ENCODE data around the gene SWT1.

Gene SWT1

DNA sequence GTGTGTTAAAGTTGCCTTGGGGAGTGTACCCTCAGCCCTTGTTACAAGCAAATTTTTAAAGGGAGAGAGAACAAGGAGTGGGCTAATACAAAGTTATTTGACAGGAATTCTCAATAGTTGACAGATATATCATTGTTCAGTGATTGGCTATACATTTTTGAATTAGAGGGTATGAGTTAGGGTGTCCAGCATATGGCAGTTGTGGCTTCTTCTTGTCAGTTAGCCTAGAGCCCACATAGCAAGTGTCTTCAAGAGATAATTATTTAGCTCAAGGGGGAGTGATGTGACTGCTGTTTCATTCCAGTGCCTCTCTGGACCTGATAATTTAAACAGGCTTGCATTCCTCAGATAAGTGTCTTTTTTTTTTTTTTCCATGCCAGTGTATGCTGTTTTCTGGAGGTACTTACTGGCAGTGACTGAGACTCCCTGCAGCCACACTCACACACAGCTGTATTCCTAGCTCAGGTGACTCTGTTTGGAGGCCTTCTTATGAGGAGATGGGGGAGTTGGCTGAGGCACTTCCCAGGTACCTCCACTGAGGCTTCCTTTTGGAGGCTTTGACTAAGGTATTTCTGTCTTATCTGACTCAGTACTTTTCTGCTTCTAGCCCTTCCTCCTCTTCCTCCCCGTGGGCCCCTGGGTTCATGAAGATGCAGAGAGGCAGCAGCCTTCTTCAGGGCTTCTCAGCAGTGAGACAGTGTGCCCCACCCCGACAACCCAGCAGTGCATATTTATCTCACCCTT lies 127.7 kb downstream of the SWT1 start:
- peaks cover 2% of the 10 kb centered on the region for H3K4me1 ChIP-seq (ENCODE audit: control insufficient read depth, insufficient read depth, low read length, unreplicated experiment)
- no peaks in the 10 kb centered on the region for H3K27me3 ChIP-seq (ENCODE audit: insufficient read depth, low read length)
- no peak overlapping the region for H2AFZ ChIP-seq (ENCODE audit: low read length, unreplicated experiment)
- H3K79me2 ChIP-seq (ENCODE audit: control insufficient read depth, insufficient read depth, low read length, unreplicated experiment): no peaks in the 10 kb centered on the region
- no peak overlapping the region for H3K27ac ChIP-seq (ENCODE audit: low read depth, low read length)
- H3K36me3 ChIP-seq (ENCODE audit: insufficient read depth, low read length): no peaks in the 10 kb centered on the region
- no peak overlapping the region for H3K4me3 ChIP-seq (ENCODE audit: low read depth, low read length)

- no peaks in the 10 kb centered on the region for H3K27me3 ChIP-seq (ENCODE audit: insufficient read depth, low read length)
- no peaks in the 10 kb centered on the region for H3K4me1 ChIP-seq (ENCODE audit: control insufficient read depth, insufficient read depth, low read length, unreplicated experiment)
- H3K79me2 ChIP-seq (ENCODE audit: control insufficient read depth, insufficient read depth, low read length, unreplicated experiment): no peaks in the 10 kb centered on the region
- no peak overlapping the region for H3K27ac ChIP-seq (ENCODE audit: low read depth, low read length)
- no peak overlapping the region for H3K4me3 ChIP-seq (ENCODE audit: low read depth, low read length)
- no peaks in the 10 kb centered on the region for H3K36me3 ChIP-seq (ENCODE audit: insufficient read depth, low read length)
- no peak overlapping the region for H2AFZ ChIP-seq (ENCODE audit: low read length, unreplicated experiment)
Measured at GRCh38 chr1:185287451-185287850, 130.5 kb downstream of the SWT1 start.

- Histone ChIP-seq H3K36me3 (ENCODE audit: insufficient read depth, low read length) (no peaks in the 10 kb centered on the region), H3K4me1 (ENCODE audit: control insufficient read depth, insufficient read depth, low read length, unreplicated experiment) (no peaks in the 10 kb centered on the region), H3K79me2 (ENCODE audit: control insufficient read depth, insufficient read depth, low read length, unreplicated experiment) (no peaks in the 10 kb centered on the region), H2AFZ (ENCODE audit: low read length, unreplicated experiment) (no peak overlapping the region), H3K27ac (ENCODE audit: low read depth, low read length) (no peak overlapping the region), H3K27me3 (ENCODE audit: insufficient read depth, low read length) (no peaks in the 10 kb centered on the region), H3K4me3 (ENCODE audit: low read depth, low read length) (no peak overlapping the region)
Measured at GRCh38 chr1:185288435-185288834, 131.5 kb downstream of the SWT1 start.

DNA sequence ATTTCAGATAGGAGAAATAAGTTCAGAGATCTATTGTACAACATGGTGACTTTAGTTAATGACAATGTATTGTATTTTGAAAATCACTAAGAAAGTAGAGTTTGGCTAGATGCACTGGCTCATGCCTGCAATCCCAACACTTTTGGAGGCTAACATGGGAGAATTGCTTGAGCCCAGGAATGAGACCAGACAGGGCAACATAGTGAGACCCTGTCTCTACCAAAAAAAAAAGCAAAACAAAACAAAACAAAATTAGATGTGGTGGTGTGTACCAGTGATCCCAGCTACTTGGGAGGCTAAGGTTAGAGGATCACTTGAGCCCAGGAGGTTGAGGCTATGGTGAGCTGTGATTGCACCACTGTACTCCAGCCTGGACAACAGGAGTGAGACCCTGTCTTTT lies 132.9 kb downstream of the SWT1 start:
- Histone ChIP-seq H2AFZ (ENCODE audit: low read length, unreplicated experiment) (no peak overlapping the region), H3K27me3 (ENCODE audit: insufficient read depth, low read length) (no peaks in the 10 kb centered on the region), H3K27ac (ENCODE audit: low read depth, low read length) (no peak overlapping the region), H3K79me2 (ENCODE audit: control insufficient read depth, insufficient read depth, low read length, unreplicated experiment) (no peaks in the 10 kb centered on the region), H3K36me3 (ENCODE audit: insufficient read depth, low read length) (no peaks in the 10 kb centered on the region), H3K4me1 (ENCODE audit: control insufficient read depth, insufficient read depth, low read length, unreplicated experiment) (no peaks in the 10 kb centered on the region), H3K4me3 (ENCODE audit: low read depth, low read length) (no peak overlapping the region)

- H3K79me2 ChIP-seq (ENCODE audit: control insufficient read depth, insufficient read depth, low read length, unreplicated experiment): no peaks in the 10 kb centered on the region
- no peaks in the 10 kb centered on the region for H3K4me1 ChIP-seq (ENCODE audit: control insufficient read depth, insufficient read depth, low read length, unreplicated experiment)
- 0 out of 2 replicates have a peak, but pooled peaks cover under 1% of the 10 kb centered on the region for H3K36me3 ChIP-seq (ENCODE audit: insufficient read depth, low read length)
- H3K4me3 ChIP-seq (ENCODE audit: low read depth, low read length): no peak overlapping the region
- no peak overlapping the region for H2AFZ ChIP-seq (ENCODE audit: low read length, unreplicated experiment)
- H3K27ac ChIP-seq (ENCODE audit: low read depth, low read length): no peak overlapping the region
- no peaks in the 10 kb centered on the region for H3K27me3 ChIP-seq (ENCODE audit: insufficient read depth, low read length)
Measured at GRCh38 chr1:185291159-185291558, 134.2 kb downstream of the SWT1 start.

DNA sequence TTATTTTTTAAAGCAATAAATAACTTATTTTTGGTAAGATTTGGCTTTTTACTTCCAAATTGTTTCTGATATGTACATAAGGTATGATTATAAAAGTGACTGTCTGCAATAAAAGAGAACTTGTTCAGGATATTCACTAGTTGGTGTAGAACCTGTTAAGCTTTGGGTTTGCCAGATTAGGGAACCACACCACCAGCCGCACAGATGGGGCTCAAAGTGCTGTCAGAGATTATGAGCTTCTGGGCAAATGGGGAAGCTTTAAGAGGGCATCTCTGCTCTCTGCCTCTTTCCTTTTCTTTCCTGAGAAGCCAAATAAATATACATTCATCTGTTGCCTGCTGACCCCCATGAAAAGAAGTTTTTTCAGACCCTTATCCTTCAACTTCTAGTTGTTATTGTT lies 134.7 kb downstream of the SWT1 start:
- H3K4me1 ChIP-seq (ENCODE audit: control insufficient read depth, insufficient read depth, low read length, unreplicated experiment): no peaks in the 10 kb centered on the region
- H3K4me3 ChIP-seq (ENCODE audit: low read depth, low read length): no peak overlapping the region
- H3K36me3 ChIP-seq (ENCODE audit: insufficient read depth, low read length): peaks cover 6% of the 10 kb centered on the region
- H3K27ac ChIP-seq (ENCODE audit: low read depth, low read length): no peak overlapping the region
- H3K79me2 ChIP-seq (ENCODE audit: control insufficient read depth, insufficient read depth, low read length, unreplicated experiment): no peaks in the 10 kb centered on the region
- no peak overlapping the region for H2AFZ ChIP-seq (ENCODE audit: low read length, unreplicated experiment)
- H3K27me3 ChIP-seq (ENCODE audit: insufficient read depth, low read length): no peaks in the 10 kb centered on the region

- H3K4me1 ChIP-seq (ENCODE audit: control insufficient read depth, insufficient read depth, low read length, unreplicated experiment): no peaks in the 10 kb centered on the region
- peaks cover 12% of the 10 kb centered on the region for H3K36me3 ChIP-seq (ENCODE audit: insufficient read depth, low read length)
- no peak overlapping the region for H2AFZ ChIP-seq (ENCODE audit: low read length, unreplicated experiment)
- no peaks in the 10 kb centered on the region for H3K27me3 ChIP-seq (ENCODE audit: insufficient read depth, low read length)
- no peaks in the 10 kb centered on the region for H3K79me2 ChIP-seq (ENCODE audit: control insufficient read depth, insufficient read depth, low read length, unreplicated experiment)
- no peak overlapping the region for H3K27ac ChIP-seq (ENCODE audit: low read depth, low read length)
- no peak overlapping the region for H3K4me3 ChIP-seq (ENCODE audit: low read depth, low read length)
Measured at GRCh38 chr1:185292237-185292636, 135.3 kb downstream of the SWT1 start.

DNA sequence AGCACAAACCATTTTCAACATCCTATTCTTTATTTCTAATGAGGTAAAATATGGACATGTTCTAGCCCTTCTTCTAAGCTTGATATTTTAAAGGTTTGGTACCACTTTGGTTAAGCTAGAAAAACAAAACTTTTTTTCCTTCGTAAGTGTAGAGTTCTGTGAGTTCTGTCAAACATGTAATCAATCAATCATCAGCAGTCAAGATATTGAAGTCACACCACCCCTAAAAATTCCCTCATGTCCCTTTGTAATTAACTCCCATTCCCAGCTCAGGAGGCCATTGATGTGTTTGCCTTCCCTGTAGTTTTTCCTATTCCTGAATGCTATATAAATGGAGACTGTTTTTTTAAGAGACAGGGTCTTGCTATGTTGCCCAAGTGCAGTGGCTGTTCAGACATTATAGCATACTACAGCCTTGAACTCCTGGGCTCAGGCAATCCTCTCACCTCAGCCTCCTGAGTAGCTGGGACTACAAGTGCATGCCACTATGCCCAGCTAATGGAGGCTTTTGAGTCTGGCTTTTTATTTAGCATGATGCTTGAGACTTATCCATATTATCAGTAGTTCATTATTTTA lies 137.1 kb downstream of the SWT1 start:
- H3K36me3 ChIP-seq (ENCODE audit: insufficient read depth, low read length): peaks cover 24% of the 10 kb centered on the region
- no peak overlapping the region for H3K4me3 ChIP-seq (ENCODE audit: low read depth, low read length)
- no peak overlapping the region for H2AFZ ChIP-seq (ENCODE audit: low read length, unreplicated experiment)
- H3K27ac ChIP-seq (ENCODE audit: low read depth, low read length): no peak overlapping the region
- no peaks in the 10 kb centered on the region for H3K27me3 ChIP-seq (ENCODE audit: insufficient read depth, low read length)
- no peaks in the 10 kb centered on the region for H3K4me1 ChIP-seq (ENCODE audit: control insufficient read depth, insufficient read depth, low read length, unreplicated experiment)
- H3K79me2 ChIP-seq (ENCODE audit: control insufficient read depth, insufficient read depth, low read length, unreplicated experiment): no peaks in the 10 kb centered on the region

DNA sequence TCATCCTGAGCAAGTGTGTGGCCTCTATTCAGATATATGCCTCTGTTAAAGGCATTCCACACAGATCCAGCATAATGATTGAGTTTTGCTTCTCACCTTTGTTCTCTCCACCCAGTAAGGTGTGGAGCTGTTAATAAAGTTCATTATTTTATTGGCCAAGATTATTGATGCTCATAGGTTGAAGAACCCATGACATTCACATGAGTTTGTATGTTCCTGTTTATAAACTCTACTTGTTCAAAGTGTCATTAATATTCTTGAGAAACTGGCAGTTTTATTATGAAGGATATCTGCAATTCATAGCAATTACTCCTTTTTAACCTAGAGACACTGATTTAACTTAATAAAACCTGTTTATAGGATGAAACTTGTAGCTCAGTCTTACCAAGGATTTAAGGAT lies 138.1 kb downstream of the SWT1 start:
- no peak overlapping the region for H3K4me3 ChIP-seq (ENCODE audit: low read depth, low read length)
- H3K27ac ChIP-seq (ENCODE audit: low read depth, low read length): no peak overlapping the region
- peaks cover 34% of the 10 kb centered on the region for H3K36me3 ChIP-seq (ENCODE audit: insufficient read depth, low read length)
- H3K4me1 ChIP-seq (ENCODE audit: control insufficient read depth, insufficient read depth, low read length, unreplicated experiment): no peaks in the 10 kb centered on the region
- H3K27me3 ChIP-seq (ENCODE audit: insufficient read depth, low read length): no peaks in the 10 kb centered on the region
- H3K79me2 ChIP-seq (ENCODE audit: control insufficient read depth, insufficient read depth, low read length, unreplicated experiment): no peaks in the 10 kb centered on the region
- H2AFZ ChIP-seq (ENCODE audit: low read length, unreplicated experiment): no peak overlapping the region

- Histone ChIP-seq H3K27ac (ENCODE audit: low read depth, low read length) (no peak overlapping the region), H3K36me3 (ENCODE audit: insufficient read depth, low read length) (peaks cover 48% of the 10 kb centered on the region), H3K4me1 (ENCODE audit: control insufficient read depth, insufficient read depth, low read length, unreplicated experiment) (no peaks in the 10 kb centered on the region), H2AFZ (ENCODE audit: low read length, unreplicated experiment) (no peak overlapping the region), H3K79me2 (ENCODE audit: control insufficient read depth, insufficient read depth, low read length, unreplicated experiment) (no peaks in the 10 kb centered on the region), H3K4me3 (ENCODE audit: low read depth, low read length) (no peak overlapping the region), H3K27me3 (ENCODE audit: insufficient read depth, low read length) (no peaks in the 10 kb centered on the region)
Measured at GRCh38 chr1:185297982-185298381, 141.0 kb downstream of the SWT1 start.

GRCh38 chr1:185300152-185300551 lies 143.2 kb downstream of the SWT1 start:
- Histone ChIP-seq H3K27ac (ENCODE audit: low read depth, low read length) (no peak overlapping the region), H3K4me1 (ENCODE audit: control insufficient read depth, insufficient read depth, low read length, unreplicated experiment) (no peaks in the 10 kb centered on the region), H3K79me2 (ENCODE audit: control insufficient read depth, insufficient read depth, low read length, unreplicated experiment) (no peaks in the 10 kb centered on the region), H3K27me3 (ENCODE audit: insufficient read depth, low read length) (no peaks in the 10 kb centered on the region), H3K36me3 (ENCODE audit: insufficient read depth, low read length) (peaks cover 50% of the 10 kb centered on the region), H2AFZ (ENCODE audit: low read length, unreplicated experiment) (no peak overlapping the region), H3K4me3 (ENCODE audit: low read depth, low read length) (no peak overlapping the region)

All from ACC112 (cell line).